GM12878 (cell line): ENCODE data around the gene SLC44A4. TPM values are rescaled to one million over a fixed set of nuclear protein-coding genes. Genes with fewer than 3 reads are reported as not detected.

ENCODE experiments used
- BACH1 ChIP-seq: fragments of 450-650 bp; IDR thresholded peaks from 2 replicates; pipeline ENCODE4 v1.6.1; 2017; ENCODE audit warnings: mild to moderate bottlenecking, borderline replicate concordance
- CBFB ChIP-seq: IDR thresholded peaks from 2 replicates; pipeline ENCODE4 v1.6.1; 2016; ENCODE audit warnings: antibody characterized with exemption, low read depth
- CBX5 ChIP-seq: sonication (generic); IDR thresholded peaks from 2 replicates; pipeline ENCODE4 v1.6.1; 2016; ENCODE audit warnings: low read depth, moderate library complexity, mild to moderate bottlenecking, inconsistent platforms
- CHD1 ChIP-seq: IDR thresholded peaks from 2 replicates; pipeline ENCODE4 v1.6.1; 2012; ENCODE audit warnings: low read depth, low read length, improper control_type of control experiment
- CHD2 ChIP-seq: IDR thresholded peaks from 2 replicates; pipeline ENCODE4 v1.6.1; 2011; ENCODE audit warnings: low read depth, low read length, improper control_type of control experiment, borderline replicate concordance
- CREM ChIP-seq: IDR thresholded peaks from 2 replicates; pipeline ENCODE4 v1.6.1; 2014; ENCODE audit warnings: antibody characterized with exemption, low read depth
- HDAC6 ChIP-seq: fragments of 200-600 bp; sonication (generic); IDR thresholded peaks from one replicate; pipeline ENCODE4 v1.8.0; 2017; ENCODE audit warnings: antibody characterized with exemption; ENCODE audit not compliant: unreplicated experiment
- IKZF2 ChIP-seq, 2 experiments: fragments of 450-650 bp; IDR thresholded peaks; 2 replicates each; pipeline ENCODE4 v1.6.1; 2017; ENCODE audit warnings: mild to moderate bottlenecking in 2 of 2, moderate library complexity in 2 of 2
- LARP7 ChIP-seq: fragments of 450-650 bp; IDR thresholded peaks from 2 replicates; pipeline ENCODE4 v1.6.1; 2017; ENCODE audit warnings: mild to moderate bottlenecking
- MTA3 ChIP-seq: IDR thresholded peaks from 2 replicates; pipeline ENCODE4 v1.6.1; 2012; ENCODE audit warnings: low read length, inconsistent platforms, borderline replicate concordance
- NFIC ChIP-seq: IDR thresholded peaks from 2 replicates; pipeline ENCODE4 v1.6.1; 2012; ENCODE audit warnings: low read depth, mild to moderate bottlenecking, inconsistent platforms, low read length, moderate library complexity
- PAX5 ChIP-seq: IDR thresholded peaks from 2 replicates; pipeline ENCODE4 v1.6.1; 2011; ENCODE audit warnings: low read depth, low read length, borderline replicate concordance
- RUNX3 ChIP-seq: IDR thresholded peaks from 2 replicates; pipeline ENCODE4 v1.6.1; 2012; ENCODE audit warnings: low read length, inconsistent platforms
- SMAD5 ChIP-seq: IDR thresholded peaks from 2 replicates; pipeline ENCODE4 v1.6.1; 2016; ENCODE audit warnings: antibody characterized with exemption, low read depth
- SMARCA5 ChIP-seq: fragments of 450-650 bp; IDR thresholded peaks from 2 replicates; pipeline ENCODE4 v1.6.1; 2017; ENCODE audit warnings: mild to moderate bottlenecking
- SPI1 ChIP-seq: IDR thresholded peaks from 2 replicates; pipeline ENCODE4 v1.6.1; 2011; ENCODE audit warnings: low read depth, mild to moderate bottlenecking, low read length, moderate library complexity, borderline replicate concordance; ENCODE audit not compliant: insufficient read depth
- TAF1 ChIP-seq: IDR thresholded peaks from 2 replicates; pipeline ENCODE4 v1.6.1; 2011; ENCODE audit warnings: mild to moderate bottlenecking, low read depth, low read length, borderline replicate concordance
- TCF12 ChIP-seq: IDR thresholded peaks from 2 replicates; pipeline ENCODE4 v1.6.1; 2011; ENCODE audit warnings: low read depth, mild to moderate bottlenecking, low read length
- TCF7 ChIP-seq: IDR thresholded peaks from 2 replicates; pipeline ENCODE4 v1.6.1; 2014; ENCODE audit warnings: antibody characterized with exemption, borderline replicate concordance
- YY1 ChIP-seq: IDR thresholded peaks from 2 replicates; pipeline ENCODE4 v1.6.1; 2011; ENCODE audit warnings: low read depth, mild to moderate bottlenecking, low read length
- ZBED1 ChIP-seq: IDR thresholded peaks from 2 replicates; pipeline ENCODE4 v1.6.1; 2016; ENCODE audit warnings: borderline replicate concordance
- ZSCAN29 ChIP-seq: fragments of 450-650 bp; IDR thresholded peaks from 2 replicates; pipeline ENCODE4 v1.6.1; 2017; ENCODE audit warnings: mild to moderate bottlenecking, moderate library complexity
- ZZZ3 ChIP-seq: IDR thresholded peaks from 2 replicates; pipeline ENCODE4 v1.6.1; 2011; ENCODE audit warnings: low read depth; ENCODE audit not compliant: control insufficient read depth, insufficient read length
- polyA plus RNA-seq, 11 experiments: library from polyadenylated mRNA; depleted of rRNA in 4 of 11; unstranded in 6 of 11; stranded (reverse) in 5 of 11; fragments of >200 nt; fragmentation: Nextera tagmentation in 4 of 11; fragmentation: Illumina TruSeq in 1 of 11; extraction: Ambion mirVana in 4 of 11; extraction: Trizol in 1 of 11; gene quantifications; 1 replicate in 1 of 11; 2 replicates in 10 of 11; pipeline versions ENCODE4 v1.2.1 to v1.2.3, GENCODE V29; 2011 to 2016; ENCODE audit warnings: inconsistent platforms in 2 of 11, missing spikeins in 2 of 11, low read depth in 1 of 11
- total RNA-seq, 4 experiments: library from RNA; depleted of rRNA in 3 of 4; stranded (reverse); fragments of >200 nt in 3 of 4; fragmentation: Illumina TruSeq in 1 of 4; extraction: Trizol in 1 of 4; gene quantifications; 2 replicates each; pipeline versions ENCODE4 v1.2.1 to v1.2.3, GENCODE V29; 2013 to 2021
- TF ChIP-seq, protein P1 (sequence below): fragments of 450-650 bp; formaldehyde crosslinking; IDR thresholded peaks from 2 replicates; pipeline ENCODE4 v1.5.0; 2022; ENCODE audit warnings: mild to moderate bottlenecking, missing genetic modification characterization
- TF ChIP-seq, protein P2 (sequence below): IDR thresholded peaks from 2 replicates; pipeline ENCODE4 v1.6.1; 2012; ENCODE audit warnings: low read length, inconsistent platforms

Gene SLC44A4
- total and polyA plus RNA-seq, 10 of the 15 experiments (the other 5 are each of a cell fraction or from before 2014, with no cell fraction given): 0.04 to 0.24 (median 0.15) TPM; not detected in 3

GRCh38 chr6:31897612-31898382 lies 19.0 kb upstream of the SLC44A4 start, which contains the start of gene EHMT2 (continued):
- TF ChIP-seq SPI1 (no peak), HDAC6 (no peak), CBFB (0 out of 2 replicates have a peak, but pooled peaks have one; percentile 27), LARP7 (peak; percentile 35; the same call in 1 of the 2 replicates), IKZF2 (IDR thresholded peaks at IDR 0.05) (no peak), ZBED1 (no peak), TCF7 (no peak), TAF1 (peak; percentile 71; the same call in 1 of the 2 replicates), CREM (no peak), CHD1 (no peak), CBX5 (no peak), SMARCA5 (no peak), PAX5 (no peak), NFIC (no peak), TCF12 (no peak), YY1 (peak; percentile 90), RUNX3 (no peak; the same call in 1 of the 2 replicates), CHD2 (no peak), ZSCAN29 (no peak), SMAD5 (no peak), BACH1 (no peak; the same call in 1 of the 2 replicates), ZZZ3 (no peak), MTA3 (peak; percentile 65; the same call in 1 of the 2 replicates)
- TF ChIP-seq, protein P1, sequence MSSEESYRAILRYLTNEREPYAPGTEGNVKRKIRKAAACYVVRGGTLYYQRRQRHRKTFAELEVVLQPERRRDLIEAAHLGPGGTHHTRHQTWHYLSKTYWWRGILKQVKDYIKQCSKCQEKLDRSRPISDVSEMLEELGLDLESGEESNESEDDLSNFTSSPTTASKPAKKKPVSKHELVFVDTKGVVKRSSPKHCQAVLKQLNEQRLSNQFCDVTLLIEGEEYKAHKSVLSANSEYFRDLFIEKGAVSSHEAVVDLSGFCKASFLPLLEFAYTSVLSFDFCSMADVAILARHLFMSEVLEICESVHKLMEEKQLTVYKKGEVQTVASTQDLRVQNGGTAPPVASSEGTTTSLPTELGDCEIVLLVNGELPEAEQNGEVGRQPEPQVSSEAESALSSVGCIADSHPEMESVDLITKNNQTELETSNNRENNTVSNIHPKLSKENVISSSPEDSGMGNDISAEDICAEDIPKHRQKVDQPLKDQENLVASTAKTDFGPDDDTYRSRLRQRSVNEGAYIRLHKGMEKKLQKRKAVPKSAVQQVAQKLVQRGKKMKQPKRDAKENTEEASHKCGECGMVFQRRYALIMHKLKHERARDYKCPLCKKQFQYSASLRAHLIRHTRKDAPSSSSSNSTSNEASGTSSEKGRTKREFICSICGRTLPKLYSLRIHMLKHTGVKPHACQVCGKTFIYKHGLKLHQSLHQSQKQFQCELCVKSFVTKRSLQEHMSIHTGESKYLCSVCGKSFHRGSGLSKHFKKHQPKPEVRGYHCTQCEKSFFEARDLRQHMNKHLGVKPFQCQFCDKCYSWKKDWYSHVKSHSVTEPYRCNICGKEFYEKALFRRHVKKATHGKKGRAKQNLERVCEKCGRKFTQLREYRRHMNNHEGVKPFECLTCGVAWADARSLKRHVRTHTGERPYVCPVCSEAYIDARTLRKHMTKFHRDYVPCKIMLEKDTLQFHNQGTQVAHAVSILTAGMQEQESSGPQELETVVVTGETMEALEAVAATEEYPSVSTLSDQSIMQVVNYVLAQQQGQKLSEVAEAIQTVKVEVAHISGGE (CRISPR knock-in tag): no peak
- TF ChIP-seq, protein P2, sequence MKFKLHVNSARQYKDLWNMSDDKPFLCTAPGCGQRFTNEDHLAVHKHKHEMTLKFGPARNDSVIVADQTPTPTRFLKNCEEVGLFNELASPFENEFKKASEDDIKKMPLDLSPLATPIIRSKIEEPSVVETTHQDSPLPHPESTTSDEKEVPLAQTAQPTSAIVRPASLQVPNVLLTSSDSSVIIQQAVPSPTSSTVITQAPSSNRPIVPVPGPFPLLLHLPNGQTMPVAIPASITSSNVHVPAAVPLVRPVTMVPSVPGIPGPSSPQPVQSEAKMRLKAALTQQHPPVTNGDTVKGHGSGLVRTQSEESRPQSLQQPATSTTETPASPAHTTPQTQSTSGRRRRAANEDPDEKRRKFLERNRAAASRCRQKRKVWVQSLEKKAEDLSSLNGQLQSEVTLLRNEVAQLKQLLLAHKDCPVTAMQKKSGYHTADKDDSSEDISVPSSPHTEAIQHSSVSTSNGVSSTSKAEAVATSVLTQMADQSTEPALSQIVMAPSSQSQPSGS: no peak
